ENCODE data around the gene VN1R5. TPM values are rescaled to one million over a fixed set of nuclear protein-coding genes. Genes with fewer than 3 reads are reported as not detected.

The VN1R5 gene
- total and polyA plus RNA-seq, 2 of the 13 experiments (the other 11 are each of a cell fraction or from before 2014, with no cell fraction given), result not detected

GRCh38 chr1:247300491-247301175 is 44.8 kb downstream of the VN1R5 start:
- Histone ChIP-seq H3K9ac (ENCODE audit: insufficient read depth, low read depth, low read length) (no peak overlapping the region), H3K4me1 (ENCODE audit: insufficient read depth, low read length) (peaks cover 19% of the 10 kb centered on the region), H3K27me3 (ENCODE audit: control insufficient read depth in 1 of 2, insufficient read depth in 2 of 2, low read length in 2 of 2) (no peaks in the 10 kb centered on the region), H3K79me2 (ENCODE audit: insufficient read depth, low read length) (no peaks in the 10 kb centered on the region), H3K4me2 (ENCODE audit: low read depth, low read length) (no peak overlapping the region), H3K4me3 (replicated peaks in 1 of 3; ENCODE audit: insufficient read depth in 1 of 3, low read depth in 2 of 3, low read length in 3 of 3) (no peak overlapping the region), H3K9me3 (ENCODE audit: low read length) (no peaks in the 10 kb centered on the region), H4K20me1 (ENCODE audit: insufficient read depth, low read length) (no peaks in the 10 kb centered on the region), H3K27ac (ENCODE audit: extremely low read length, insufficient read depth, low read length) (no peak overlapping the region), H3K36me3 (replicated peaks in 1 of 2; ENCODE audit: control insufficient read depth in 1 of 2, insufficient read depth in 2 of 2, low read length in 2 of 2) (peaks cover 14 to 20% of the 10 kb centered on the region in 2 experiments; a peak in 4 of 5 replicates), H2AFZ (ENCODE audit: low read length) (no peak overlapping the region)
- WGBS (ENCODE audit: low lambda C conversion rate), result 98% methylated on average over 22 of the region's 47 CpGs
- TF ChIP-seq KDM2A (CRISPR knock-in tag; IDR thresholded peaks at IDR 0.05; ENCODE audit: borderline replicate concordance, low read depth) (no peak), POLR2A (IDR thresholded peaks at IDR 0.05; ENCODE audit: insufficient read depth in 1 of 2, low read depth in 2 of 2, low read length in 2 of 2) (0 out of 4 replicates have a peak, but pooled peaks of 1 of the 2 experiments have one; percentile 16), FUBP1 (CRISPR knock-in tag; IDR thresholded peaks at IDR 0.05; ENCODE audit: borderline replicate concordance) (no peak)
- FAIRE-seq (no peak), DNase-seq (ENCODE audit: low spot score) (no peak), ATAC-seq (no peak)
- ChIA-PET CTCF (ENCODE audit: low intra/inter-chr PET ratio, low total read pairs) (no interaction called here), POLR2A (no interaction called here)
- in situ Hi-C loops (cut with HindIII; ENCODE audit: extremely low pct_ligation_motif_present, low pct_unique_long_range_greater_than_20kb) (no loop called here), intact Hi-C loops (cut with micrococcal nuclease; ENCODE audit: unreplicated experiment) (no loop called here)
- BruUV-seq (replicated peaks), result no TSS peak

DNA sequence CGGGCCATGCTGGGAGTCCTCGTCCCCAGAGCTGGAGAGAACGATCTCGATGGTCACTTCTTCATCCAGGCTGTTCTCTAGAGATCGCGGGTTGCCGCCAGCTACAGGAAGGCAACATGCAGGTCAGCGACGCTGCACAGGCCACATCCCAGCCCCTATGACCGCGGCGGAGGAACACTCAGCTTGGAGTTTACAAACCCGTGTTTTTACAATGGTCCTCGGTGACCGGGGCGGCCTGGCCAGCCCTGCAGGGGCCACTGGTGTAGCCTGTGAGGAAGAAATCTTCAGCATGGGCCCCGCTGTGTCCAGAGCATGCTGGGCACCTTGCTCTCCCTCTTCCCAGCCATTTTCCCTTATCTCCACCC is 45.3 kb downstream of the VN1R5 start:
- 80% methylated on average over 1 of the region's 17 CpGs for WGBS (ENCODE audit: low lambda C conversion rate)
- peaks cover 19% of the 10 kb centered on the region for H3K4me1 ChIP-seq (ENCODE audit: insufficient read depth, low read length)
- H3K9me3 ChIP-seq (ENCODE audit: low read length), result no peaks in the 10 kb centered on the region
- DNase-seq (ENCODE audit: low spot score), result no peak
- in situ Hi-C loops (cut with HindIII; ENCODE audit: extremely low pct_ligation_motif_present, low pct_unique_long_range_greater_than_20kb), result no loop called here
- ChIA-PET POLR2A (no interaction called here), CTCF (ENCODE audit: low intra/inter-chr PET ratio, low total read pairs) (no interaction called here)
- intact Hi-C loops (cut with micrococcal nuclease; ENCODE audit: unreplicated experiment), result no loop called here
- no peak overlapping the region for H3K27ac ChIP-seq (ENCODE audit: extremely low read length, insufficient read depth, low read length)
- no peak overlapping the region for H3K4me3 ChIP-seq (replicated peaks in 1 of 3; ENCODE audit: insufficient read depth in 1 of 3, low read depth in 2 of 3, low read length in 3 of 3)
- H3K79me2 ChIP-seq (ENCODE audit: insufficient read depth, low read length), result no peaks in the 10 kb centered on the region
- no peaks in the 10 kb centered on the region for H4K20me1 ChIP-seq (ENCODE audit: insufficient read depth, low read length)
- ATAC-seq, result no peak
- no peak overlapping the region for H2AFZ ChIP-seq (ENCODE audit: low read length)
- FAIRE-seq, result no peak
- H3K4me2 ChIP-seq (ENCODE audit: low read depth, low read length), result no peak overlapping the region
- peaks cover 14 to 20% of the 10 kb centered on the region in 2 experiments; a peak in 4 of 5 replicates for H3K36me3 ChIP-seq (replicated peaks in 1 of 2; ENCODE audit: control insufficient read depth in 1 of 2, insufficient read depth in 2 of 2, low read length in 2 of 2)
- H3K27me3 ChIP-seq (ENCODE audit: control insufficient read depth in 1 of 2, insufficient read depth in 2 of 2, low read length in 2 of 2), result no peaks in the 10 kb centered on the region
- no peak overlapping the region for H3K9ac ChIP-seq (ENCODE audit: insufficient read depth, low read depth, low read length)
- no TSS peak for BruUV-seq (replicated peaks)
- no peak for TF ChIP-seq ZNF558 (CRISPR knock-in tag; IDR thresholded peaks at IDR 0.05; ENCODE audit: borderline replicate concordance)
- TF ChIP-seq FOSL2 (CRISPR knock-in tag; IDR thresholded peaks at IDR 0.05), result no peak
- TF ChIP-seq FOSL1 (CRISPR knock-in tag; IDR thresholded peaks at IDR 0.05; ENCODE audit: borderline replicate concordance), result no peak
- no peak for TF ChIP-seq ZNF121 (CRISPR knock-in tag; IDR thresholded peaks at IDR 0.05)
- no peak for TF ChIP-seq KLF15 (CRISPR knock-in tag; IDR thresholded peaks at IDR 0.05; ENCODE audit: borderline replicate concordance)
- no peak for TF ChIP-seq ARID3A (IDR thresholded peaks at IDR 0.05; ENCODE audit: low read depth, low read length)
- TF ChIP-seq ZNF317 (CRISPR knock-in tag; IDR thresholded peaks at IDR 0.05), result no peak
- no peak for TF ChIP-seq CENPT (CRISPR knock-in tag; IDR thresholded peaks at IDR 0.05; ENCODE audit: low read depth)
- no peak for TF ChIP-seq CHD2 (IDR thresholded peaks at IDR 0.05; ENCODE audit: low read depth, low read length)
- TF ChIP-seq ZNF414 (CRISPR knock-in tag; IDR thresholded peaks at IDR 0.05), result no peak
